ENCODE measurements around the gene LIMS2. TPM values are rescaled to one million over a fixed set of nuclear protein-coding genes. Genes with fewer than 3 reads are reported as not detected.

Gene LIMS2
- total and polyA plus RNA-seq, 2 experiments from 2014 or later, result 1.6 to 3.5 TPM

GRCh38 chr2:127680706-127681287, 5.5 kb upstream of the LIMS2 start (continued):
- TF ChIP-seq REST (IDR thresholded peaks at IDR 0.05; ENCODE audit: unreplicated experiment) (no peak), ETS1 (IDR thresholded peaks at IDR 0.05) (no peak)

- H3K27ac Mint-ChIP-seq, result no peak overlapping the region
Observed at GRCh38 chr2:127679680-127680361, 4.5 kb upstream of the LIMS2 start.

GRCh38 chr2:127678991-127679390, 3.7 kb upstream of the LIMS2 start:
- Histone ChIP-seq H3K9me2 (ENCODE audit: insufficient read depth) (no peaks in the 10 kb centered on the region), H4K20me1 (replicated peaks; ENCODE audit: insufficient read depth) (no peaks in the 10 kb centered on the region), H3K4me2 (no peak overlapping the region), H3K36me3 (ENCODE audit: insufficient read depth) (no peaks in the 10 kb centered on the region), H3K27me3 (ENCODE audit: insufficient read depth) (peaks cover 39% of the 10 kb centered on the region), H3K79me2 (replicated peaks; ENCODE audit: insufficient read depth) (no peaks in the 10 kb centered on the region), H3K27ac (ENCODE audit: low read depth) (no peak overlapping the region), H3K4me3 (no peak overlapping the region), H3F3A (replicated peaks; ENCODE audit: low read depth) (0 out of 2 replicates have a peak, but pooled peaks cover 4% of the 10 kb centered on the region), H3K4me1 (ENCODE audit: insufficient read depth) (peaks cover 6% of the 10 kb centered on the region), H2AFZ (no peak overlapping the region)
- H3K27ac Mint-ChIP-seq, result no peak overlapping the region
- peaks cover 10% of the 10 kb centered on the region for H3K4me1 Mint-ChIP-seq
- DNase-seq (ENCODE audit: low spot score) (no peak), ATAC-seq (no peak)
- no peaks in the 10 kb centered on the region for H3K9me3 Mint-ChIP-seq
- H3K36me3 Mint-ChIP-seq (ENCODE audit: low read depth), result no peaks in the 10 kb centered on the region
- H3K4me3 Mint-ChIP-seq, result no peak overlapping the region
- peaks cover 36% of the 10 kb centered on the region for H3K27me3 Mint-ChIP-seq (ENCODE audit: insufficient read depth, low read depth, poor library complexity)
- TF ChIP-seq EZH2phosphoT487 (IDR thresholded peaks at IDR 0.05; ENCODE audit: unreplicated experiment) (no peak), ETS1 (IDR thresholded peaks at IDR 0.05) (no peak), EZH2 (IDR thresholded peaks at IDR 0.05; ENCODE audit: low read depth, unreplicated experiment) (no peak)
- TF ChIP-seq, protein P1, sequence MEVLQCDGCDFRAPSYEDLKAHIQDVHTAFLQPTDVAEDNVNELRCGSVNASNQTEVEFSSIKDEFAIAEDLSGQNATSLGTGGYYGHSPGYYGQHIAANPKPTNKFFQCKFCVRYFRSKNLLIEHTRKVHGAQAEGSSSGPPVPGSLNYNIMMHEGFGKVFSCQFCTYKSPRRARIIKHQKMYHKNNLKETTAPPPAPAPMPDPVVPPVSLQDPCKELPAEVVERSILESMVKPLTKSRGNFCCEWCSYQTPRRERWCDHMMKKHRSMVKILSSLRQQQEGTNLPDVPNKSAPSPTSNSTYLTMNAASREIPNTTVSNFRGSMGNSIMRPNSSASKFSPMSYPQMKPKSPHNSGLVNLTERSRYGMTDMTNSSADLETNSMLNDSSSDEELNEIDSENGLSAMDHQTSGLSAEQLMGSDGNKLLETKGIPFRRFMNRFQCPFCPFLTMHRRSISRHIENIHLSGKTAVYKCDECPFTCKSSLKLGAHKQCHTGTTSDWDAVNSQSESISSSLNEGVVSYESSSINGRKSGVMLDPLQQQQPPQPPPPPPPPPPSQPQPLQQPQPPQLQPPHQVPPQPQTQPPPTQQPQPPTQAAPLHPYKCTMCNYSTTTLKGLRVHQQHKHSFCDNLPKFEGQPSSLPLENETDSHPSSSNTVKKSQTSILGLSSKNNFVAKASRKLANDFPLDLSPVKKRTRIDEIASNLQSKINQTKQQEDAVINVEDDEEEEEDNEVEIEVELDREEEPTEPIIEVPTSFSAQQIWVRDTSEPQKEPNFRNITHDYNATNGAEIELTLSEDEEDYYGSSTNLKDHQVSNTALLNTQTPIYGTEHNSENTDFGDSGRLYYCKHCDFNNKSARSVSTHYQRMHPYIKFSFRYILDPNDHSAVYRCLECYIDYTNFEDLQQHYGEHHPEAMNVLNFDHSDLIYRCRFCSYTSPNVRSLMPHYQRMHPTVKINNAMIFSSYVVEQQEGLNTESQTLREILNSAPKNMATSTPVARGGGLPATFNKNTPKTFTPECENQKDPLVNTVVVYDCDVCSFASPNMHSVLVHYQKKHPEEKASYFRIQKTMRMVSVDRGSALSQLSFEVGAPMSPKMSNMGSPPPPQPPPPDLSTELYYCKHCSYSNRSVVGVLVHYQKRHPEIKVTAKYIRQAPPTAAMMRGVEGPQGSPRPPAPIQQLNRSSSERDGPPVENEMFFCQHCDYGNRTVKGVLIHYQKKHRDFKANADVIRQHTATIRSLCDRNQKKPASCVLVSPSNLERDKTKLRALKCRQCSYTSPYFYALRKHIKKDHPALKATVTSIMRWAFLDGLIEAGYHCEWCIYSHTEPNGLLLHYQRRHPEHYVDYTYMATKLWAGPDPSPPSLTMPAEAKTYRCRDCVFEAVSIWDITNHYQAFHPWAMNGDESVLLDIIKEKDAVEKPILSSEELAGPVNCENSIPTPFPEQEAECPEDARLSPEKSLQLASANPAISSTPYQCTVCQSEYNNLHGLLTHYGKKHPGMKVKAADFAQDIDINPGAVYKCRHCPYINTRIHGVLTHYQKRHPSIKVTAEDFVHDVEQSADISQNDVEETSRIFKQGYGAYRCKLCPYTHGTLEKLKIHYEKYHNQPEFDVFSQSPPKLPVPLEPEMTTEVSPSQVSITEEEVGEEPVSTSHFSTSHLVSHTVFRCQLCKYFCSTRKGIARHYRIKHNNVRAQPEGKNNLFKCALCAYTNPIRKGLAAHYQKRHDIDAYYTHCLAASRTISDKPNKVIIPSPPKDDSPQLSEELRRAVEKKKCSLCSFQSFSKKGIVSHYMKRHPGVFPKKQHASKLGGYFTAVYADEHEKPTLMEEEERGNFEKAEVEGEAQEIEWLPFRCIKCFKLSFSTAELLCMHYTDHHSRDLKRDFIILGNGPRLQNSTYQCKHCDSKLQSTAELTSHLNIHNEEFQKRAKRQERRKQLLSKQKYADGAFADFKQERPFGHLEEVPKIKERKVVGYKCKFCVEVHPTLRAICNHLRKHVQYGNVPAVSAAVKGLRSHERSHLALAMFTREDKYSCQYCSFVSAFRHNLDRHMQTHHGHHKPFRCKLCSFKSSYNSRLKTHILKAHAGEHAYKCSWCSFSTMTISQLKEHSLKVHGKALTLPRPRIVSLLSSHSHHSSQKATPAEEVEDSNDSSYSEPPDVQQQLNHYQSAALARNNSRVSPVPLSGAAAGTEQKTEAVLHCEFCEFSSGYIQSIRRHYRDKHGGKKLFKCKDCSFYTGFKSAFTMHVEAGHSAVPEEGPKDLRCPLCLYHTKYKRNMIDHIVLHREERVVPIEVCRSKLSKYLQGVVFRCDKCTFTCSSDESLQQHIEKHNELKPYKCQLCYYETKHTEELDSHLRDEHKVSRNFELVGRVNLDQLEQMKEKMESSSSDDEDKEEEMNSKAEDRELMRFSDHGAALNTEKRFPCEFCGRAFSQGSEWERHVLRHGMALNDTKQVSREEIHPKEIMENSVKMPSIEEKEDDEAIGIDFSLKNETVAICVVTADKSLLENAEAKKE (CRISPR knock-in tag; IDR thresholded peaks at IDR 0.05), result no peak

More at GRCh38 chr2:127679680-127680361, 4.5 kb upstream of the LIMS2 start:
- no peak overlapping the region for H2AFZ ChIP-seq
- TF ChIP-seq NANOG (IDR thresholded peaks at IDR 0.05; ENCODE audit: borderline replicate concordance), result no peak
- H3K9me2 ChIP-seq (ENCODE audit: insufficient read depth), result no peaks in the 10 kb centered on the region
- no peaks in the 10 kb centered on the region for H3K79me2 ChIP-seq (replicated peaks; ENCODE audit: insufficient read depth)
- H3K27me3 ChIP-seq (ENCODE audit: insufficient read depth), result peaks cover 31% of the 10 kb centered on the region
- Mint-ChIP-seq H3K36me3 (ENCODE audit: low read depth) (no peaks in the 10 kb centered on the region), H3K4me1 (peaks cover 10% of the 10 kb centered on the region), H3K4me3 (no peak overlapping the region), H3K27me3 (ENCODE audit: insufficient read depth, low read depth, poor library complexity) (peaks cover 30% of the 10 kb centered on the region), H3K9me3 (no peaks in the 10 kb centered on the region)
- H3K4me3 ChIP-seq, result no peak overlapping the region
- no peak overlapping the region for H3K4me2 ChIP-seq
- ATAC-seq, result no peak
- no peaks in the 10 kb centered on the region for H3F3A ChIP-seq (replicated peaks; ENCODE audit: low read depth)
- no peaks in the 10 kb centered on the region for H3K36me3 ChIP-seq (ENCODE audit: insufficient read depth)
- H3K27ac ChIP-seq (ENCODE audit: low read depth), result no peak overlapping the region
- H4K20me1 ChIP-seq (replicated peaks; ENCODE audit: insufficient read depth), result no peaks in the 10 kb centered on the region
- DNase-seq (ENCODE audit: low spot score), result no peak
- peaks cover 6% of the 10 kb centered on the region for H3K4me1 ChIP-seq (ENCODE audit: insufficient read depth)
